Measurements from ENCODE around the gene TRAPPC11. TPM values are rescaled to one million over a fixed set of nuclear protein-coding genes. Genes with fewer than 3 reads are reported as not detected.
A peak's percentile ranks its signal among the peaks of the same experiment; 100 is the strongest.

Gene TRAPPC11
- total RNA-seq, 4 donors from 2014 or later: 47.8 to 61.1 (median 52.1) TPM

- Histone ChIP-seq H3K4me3 (no peak overlapping the region), H3K27me3 (peaks cover 12% of the 10 kb centered on the region), H3K9me3 (no peaks in the 10 kb centered on the region), H3K27ac (peak overlapping the region in 1 of 4 donors; percentile 1), H3K36me3 (no peaks in the 10 kb centered on the region), H3K4me1 (peaks cover 0 to 26% (median 11%) of the 10 kb centered on the region in 4 donors)
- no peak for TF ChIP-seq POLR2AphosphoS5 (IDR thresholded peaks at IDR 0.05)
- no peak for TF ChIP-seq EP300 (IDR thresholded peaks at IDR 0.05; ENCODE audit: low read depth)
- no peak for TF ChIP-seq POLR2A (IDR thresholded peaks at IDR 0.05)
- no peak for DNase-seq
- in situ Hi-C loops (cut with MboI; ENCODE audit: low pct_ligation_motif_present in 1 of 4, low pct_unique_long_range_greater_than_20kb in 1 of 4, low sequenced_read_pairs in 3 of 4) (no loop called here), intact Hi-C loops (cut with DNase I; ENCODE audit: low total_unique reads) (no loop called here)
- WGBS, 2 donors (ENCODE audit: low coverage in 1 of 2): 75 to 76% methylated on average over 6 to 21 of the region's 21 CpGs
Observed at GRCh38 chr4:183758758-183759447, 99.8 kb downstream of the TRAPPC11 start.

DNA sequence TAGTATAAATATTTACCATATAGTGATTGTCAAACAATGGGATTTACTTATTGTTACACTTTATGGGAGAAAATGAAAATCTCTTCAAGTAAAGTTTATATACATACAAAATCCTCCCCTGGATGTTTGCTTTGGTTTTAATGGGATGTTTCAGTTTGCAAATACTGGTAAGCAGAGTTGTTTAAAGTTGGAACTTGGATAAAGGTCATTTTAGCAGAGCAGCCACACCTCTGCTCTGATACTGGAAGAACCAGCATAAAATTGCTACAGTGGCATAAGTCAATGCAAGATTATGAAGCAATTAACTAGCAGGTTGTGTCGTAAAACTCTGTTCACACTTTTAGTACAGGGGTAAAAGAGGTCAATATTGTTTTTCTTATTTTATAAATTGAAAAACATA lies 101.2 kb downstream of the TRAPPC11 start:
- DNase-seq: peak; percentile 28
- Histone ChIP-seq H3K36me3 (no peaks in the 10 kb centered on the region), H3K27me3 (peaks cover 12% of the 10 kb centered on the region), H3K9me3 (no peaks in the 10 kb centered on the region), H3K4me3 (no peak overlapping the region), H3K4me1 (peaks cover 0 to 31% (median 15%) of the 10 kb centered on the region in 4 donors), H3K27ac (peak overlapping the region in 3 of 4 donors; percentile 27 to 47 (median 37))
- intact Hi-C loops (cut with DNase I; ENCODE audit: low total_unique reads) (no loop called here), in situ Hi-C loops (cut with MboI; ENCODE audit: low pct_ligation_motif_present in 1 of 4, low pct_unique_long_range_greater_than_20kb in 1 of 4, low sequenced_read_pairs in 3 of 4) (no loop called here)
- no peak for TF ChIP-seq CTCF (IDR thresholded peaks at IDR 0.05)
- TF ChIP-seq POLR2A (IDR thresholded peaks at IDR 0.05): no peak
- peak in 1 of 3 donors; percentile 63 for TF ChIP-seq POLR2AphosphoS5 (IDR thresholded peaks at IDR 0.05)
- no peak for TF ChIP-seq EP300 (IDR thresholded peaks at IDR 0.05; ENCODE audit: low read depth)
- 41 to 50% methylated on average over 1 of the region's 1 CpG for WGBS, 2 donors (ENCODE audit: low coverage in 1 of 2)

Small RNAs within 50 kb of the gene (small RNA-seq; reads per million reads assigned to genes)
- gene RNU6-1053P (0 reads per million in 4 donors), gene RNU6-335P (0 reads per million in 4 donors), gene RNU6-479P (0 reads per million in 4 donors)

Other genes starting within 250 kb of the TRAPPC11 start
- 10 to 100 TPM; 13.9 to 26.2 (median 24.7) TPM for gene CDKN2AIP, start 214.7 kb upstream of the TRAPPC11 start, total RNA-seq
- 10 to 100 TPM in 2 of 4 donors, not detected in 2; 15.4 to 16.9 TPM for gene ING2, start 154.2 kb upstream of the TRAPPC11 start, total RNA-seq
- 10 to 100 TPM in 2 of 4 donors, 1 to 10 TPM in 2; 4.1 to 16.9 (median 11.6) TPM for gene RWDD4, start 108 bp upstream of the TRAPPC11 start, total RNA-seq
- 10 to 100 TPM in 1 of 4 donors, 1 to 10 TPM in 2, under 1 TPM in 1; 0.37 to 90.8 (median 7.7) TPM for gene STOX2, start 246.0 kb downstream of the TRAPPC11 start, total RNA-seq